WTC11 (cell line): Measurements from ENCODE around the gene EIF2S1. TPM values are rescaled to one million over a fixed set of nuclear protein-coding genes. Genes with fewer than 3 reads are reported as not detected.

Experiments used
- ATAC-seq: fragments of 200-7000 bp; cut with Tn5 transposase; 2 replicates; pipeline ENCODE4 v1.10.0; 2021; ENCODE audit warnings: mild to moderate bottlenecking, moderate library complexity
- CTCF ChIA-PET: fragments of 300-600 bp; sonication (Branson Sonifier 250); formaldehyde crosslinking; loops from one replicate; lab custom pipeline; 2021; ENCODE audit warnings: antibody characterized with exemption; lab: Charles Lee
- POLR2A ChIA-PET: fragments of 350-600 bp; sonication (Branson Sonifier 250); formaldehyde crosslinking; loops from one replicate; lab custom pipeline; 2021; ENCODE audit warnings: antibody characterized with exemption; lab: Charles Lee
- DNase-seq: peaks from one replicate; pipeline ENCODE4 v3.0.0; 2021; ENCODE audit warnings: low spot score
- H3K27ac Mint-ChIP-seq: 2 replicates; pipeline ENCODE4 v1.8.0; 2021; ENCODE audit warnings: mixed read lengths
- H3K27me3 Mint-ChIP-seq: 2 replicates; pipeline ENCODE4 v1.8.0; 2021; ENCODE audit warnings: low read depth, mild to moderate bottlenecking, moderate library complexity, mixed read lengths
- H3K36me3 Mint-ChIP-seq: 2 replicates; pipeline ENCODE4 v1.8.0; 2021; ENCODE audit warnings: mixed read lengths
- H3K4me1 Mint-ChIP-seq: 2 replicates; pipeline ENCODE4 v1.8.0; 2022; ENCODE audit warnings: mixed read lengths
- H3K4me3 Mint-ChIP-seq: 2 replicates; pipeline ENCODE4 v1.8.0; 2021; ENCODE audit warnings: mild to moderate bottlenecking, moderate library complexity, mixed read lengths
- H3K9me3 Mint-ChIP-seq: 2 replicates; pipeline ENCODE4 v1.8.0; 2021; ENCODE audit warnings: mixed read lengths
- CBFB ChIP-seq: sonication (generic); formaldehyde crosslinking; IDR thresholded peaks from 2 replicates; pipeline ENCODE4 v1.8.1; 2022; ENCODE audit warnings: mild to moderate bottlenecking, low read depth, missing genetic modification reagents
- CREM ChIP-seq: sonication (generic); formaldehyde crosslinking; IDR thresholded peaks from 2 replicates; pipeline ENCODE4 v1.8.1; 2022; ENCODE audit warnings: mild to moderate bottlenecking, missing genetic modification reagents, moderate library complexity
- EMX1 ChIP-seq: fragments of 250-450 bp; sonication (Bioruptor Pico); IDR thresholded peaks from 2 replicates; pipeline ENCODE4 v1.8.0; 2021; ENCODE audit warnings: mild to moderate bottlenecking
- ESRRA ChIP-seq: sonication (generic); formaldehyde crosslinking; IDR thresholded peaks from 2 replicates; pipeline ENCODE4 v1.8.1; 2022; ENCODE audit warnings: mild to moderate bottlenecking, missing genetic modification reagents, borderline replicate concordance
- ETV6 ChIP-seq: sonication (generic); formaldehyde crosslinking; IDR thresholded peaks from 2 replicates; pipeline ENCODE4 v1.8.1; 2022; ENCODE audit warnings: mild to moderate bottlenecking, missing genetic modification reagents
- JAZF1 ChIP-seq: fragments of 250-450 bp; sonication (Bioruptor Pico); IDR thresholded peaks from 2 replicates; pipeline ENCODE4 v1.9.0; 2021; ENCODE audit warnings: moderate library complexity, mild to moderate bottlenecking, inconsistent platforms
- MXD4 ChIP-seq: fragments of 250-450 bp; sonication (Bioruptor Pico); IDR thresholded peaks from 2 replicates; pipeline ENCODE4 v1.8.0; 2021; ENCODE audit warnings: mild to moderate bottlenecking, moderate library complexity, borderline replicate concordance
- MYBL2 ChIP-seq: sonication (generic); formaldehyde crosslinking; IDR thresholded peaks from 2 replicates; pipeline ENCODE4 v1.8.1; 2023; ENCODE audit warnings: mild to moderate bottlenecking, moderate library complexity, missing genetic modification reagents
- NFYB ChIP-seq: sonication (generic); formaldehyde crosslinking; conservative IDR thresholded peaks from 2 replicates; pipeline ENCODE4 v1.8.0; 2022; ENCODE audit warnings: low read depth, missing genetic modification reagents
- NR3C1 ChIP-seq: sonication (generic); formaldehyde crosslinking; conservative IDR thresholded peaks from 2 replicates; pipeline ENCODE4 v1.8.1; 2023; ENCODE audit warnings: low read depth, mild to moderate bottlenecking, missing genetic modification reagents
- OVOL2 ChIP-seq: fragments of 250-450 bp; sonication (Bioruptor Pico); IDR thresholded peaks from 2 replicates; pipeline ENCODE4 v1.9.0; 2021; ENCODE audit warnings: mild to moderate bottlenecking, borderline replicate concordance
- PRRX2 ChIP-seq: fragments of 250-450 bp; sonication (Bioruptor Pico); IDR thresholded peaks from 2 replicates; pipeline ENCODE4 v1.8.0; 2021; ENCODE audit warnings: mild to moderate bottlenecking
- TEAD4 ChIP-seq: sonication (generic); formaldehyde crosslinking; IDR thresholded peaks from 2 replicates; pipeline ENCODE4 v1.8.0; 2022; ENCODE audit warnings: mild to moderate bottlenecking, missing genetic modification reagents
- TP53 ChIP-seq: sonication (generic); formaldehyde crosslinking; IDR thresholded peaks from 2 replicates; pipeline ENCODE4 v1.8.1; 2023; ENCODE audit warnings: mild to moderate bottlenecking, missing genetic modification reagents
- ZBTB43 ChIP-seq: sonication (generic); formaldehyde crosslinking; IDR thresholded peaks from 2 replicates; pipeline ENCODE4 v1.8.1; 2023; ENCODE audit warnings: mild to moderate bottlenecking, missing genetic modification reagents
- ZNF121 ChIP-seq: sonication (generic); formaldehyde crosslinking; IDR thresholded peaks from 2 replicates; pipeline ENCODE4 v1.8.0; 2023; ENCODE audit warnings: missing genetic modification reagents
- ZNF232 ChIP-seq: sonication (generic); formaldehyde crosslinking; IDR thresholded peaks from 2 replicates; pipeline ENCODE4 v1.8.0; 2022; ENCODE audit warnings: mild to moderate bottlenecking, missing genetic modification reagents
- ZNF423 ChIP-seq: fragments of 250-450 bp; sonication (Bioruptor Pico); IDR thresholded peaks from 2 replicates; pipeline ENCODE4 v2.1.2; 2022; ENCODE audit warnings: mild to moderate bottlenecking, moderate library complexity
- total RNA-seq: library from RNA; stranded (reverse); gene quantifications from 3 replicates; pipeline ENCODE4 v1.2.3, GENCODE V29; 2021
- TF ChIP-seq, protein P1 (sequence below): sonication (generic); formaldehyde crosslinking; IDR thresholded peaks from 2 replicates; pipeline ENCODE4 v1.8.0; 2023; ENCODE audit warnings: missing genetic modification reagents
- TF ChIP-seq, protein P2 (sequence below): sonication (generic); formaldehyde crosslinking; conservative IDR thresholded peaks from 2 replicates; pipeline ENCODE4 v1.8.1; 2022; ENCODE audit warnings: mild to moderate bottlenecking, missing genetic modification reagents
- TF ChIP-seq, protein P3 (sequence below): fragments of 250-450 bp; sonication (Bioruptor Pico); IDR thresholded peaks from 2 replicates; pipeline ENCODE4 v1.9.0; 2021; ENCODE audit warnings: mild to moderate bottlenecking
- TF ChIP-seq, protein P4 (sequence below): sonication (generic); formaldehyde crosslinking; IDR thresholded peaks from 2 replicates; pipeline ENCODE4 v1.8.0; 2022; ENCODE audit warnings: mild to moderate bottlenecking, missing genetic modification reagents

The EIF2S1 gene
- total RNA-seq, 1 experiment from 2014 or later = 137 TPM

GRCh38 chr14:67416085-67416484 lies 56.0 kb downstream of the EIF2S1 start (continued):
- no peak for TF ChIP-seq OVOL2 (CRISPR knock-in tag)
- TF ChIP-seq NR3C1 (CRISPR knock-in tag) = no peak
- TF ChIP-seq ZNF121 (CRISPR knock-in tag) = no peak

DNA sequence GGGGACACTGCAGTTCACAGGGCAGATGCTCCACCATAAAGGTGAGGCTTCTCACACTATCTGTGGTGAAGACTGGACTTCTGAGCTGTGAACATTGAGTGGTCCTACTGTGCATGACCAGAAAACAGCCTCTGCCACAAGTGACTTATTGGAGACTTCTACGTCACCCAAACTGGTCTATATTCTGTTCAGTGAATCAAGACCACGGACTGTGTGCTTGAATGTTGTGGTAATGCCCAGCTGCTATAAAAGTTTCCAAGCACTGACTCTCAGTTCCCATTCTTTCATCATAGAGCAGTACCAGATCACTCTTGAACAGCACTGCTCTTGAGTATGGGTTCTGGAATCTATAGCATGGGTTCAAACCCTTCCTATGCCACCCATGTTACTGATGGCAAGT lies 56.7 kb downstream of the EIF2S1 start:
- CTCF ChIA-PET = interaction anchor here (1.2 to 3.8 kb wide), 3 partner anchors 10 to 131 kb away, joined by 5 to 17 read pairs (median 6); partner anchors contain the start of gene ATP6V1D
- no peaks in the 10 kb centered on the region for H3K9me3 Mint-ChIP-seq
- H3K36me3 Mint-ChIP-seq = no peaks in the 10 kb centered on the region
- no peak overlapping the region for H3K27ac Mint-ChIP-seq
- ATAC-seq = no peak
- no peak for TF ChIP-seq JAZF1 (CRISPR knock-in tag)
- TF ChIP-seq TEAD4 (CRISPR knock-in tag) = no peak
- no peak for TF ChIP-seq MYBL2 (CRISPR knock-in tag)
- TF ChIP-seq ETV6 (CRISPR knock-in tag) = no peak
- TF ChIP-seq ZNF423 (CRISPR knock-in tag) = no peak
- TF ChIP-seq, protein P1, sequence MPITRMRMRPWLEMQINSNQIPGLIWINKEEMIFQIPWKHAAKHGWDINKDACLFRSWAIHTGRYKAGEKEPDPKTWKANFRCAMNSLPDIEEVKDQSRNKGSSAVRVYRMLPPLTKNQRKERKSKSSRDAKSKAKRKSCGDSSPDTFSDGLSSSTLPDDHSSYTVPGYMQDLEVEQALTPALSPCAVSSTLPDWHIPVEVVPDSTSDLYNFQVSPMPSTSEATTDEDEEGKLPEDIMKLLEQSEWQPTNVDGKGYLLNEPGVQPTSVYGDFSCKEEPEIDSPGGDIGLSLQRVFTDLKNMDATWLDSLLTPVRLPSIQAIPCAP (CRISPR knock-in tag) = no peak
- no peak for TF ChIP-seq MXD4
- TF ChIP-seq, protein P2, sequence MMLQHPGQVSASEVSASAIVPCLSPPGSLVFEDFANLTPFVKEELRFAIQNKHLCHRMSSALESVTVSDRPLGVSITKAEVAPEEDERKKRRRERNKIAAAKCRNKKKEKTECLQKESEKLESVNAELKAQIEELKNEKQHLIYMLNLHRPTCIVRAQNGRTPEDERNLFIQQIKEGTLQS (CRISPR knock-in tag) = no peak
- TF ChIP-seq CBFB (CRISPR knock-in tag) = no peak
- no peak for TF ChIP-seq EMX1 (CRISPR knock-in tag)
- no peak for TF ChIP-seq PRRX2 (CRISPR knock-in tag)
- no peak for TF ChIP-seq ZNF232 (CRISPR knock-in tag)
- no peak for TF ChIP-seq TP53 (CRISPR knock-in tag)
- H3K4me1 Mint-ChIP-seq = peaks cover 4% of the 10 kb centered on the region
- no peak overlapping the region for H3K4me3 Mint-ChIP-seq
- POLR2A ChIA-PET = no interaction called here
- peaks cover 24% of the 10 kb centered on the region for H3K27me3 Mint-ChIP-seq
- DNase-seq = no peak

- no peaks in the 10 kb centered on the region for H3K36me3 Mint-ChIP-seq
- no peaks in the 10 kb centered on the region for H3K4me1 Mint-ChIP-seq
- ChIA-PET POLR2A (interaction anchor here (0.5 kb wide), 1 partner anchor 202 kb away, joined by 3 read pairs; no protein-coding TSS in a partner anchor), CTCF (interaction anchor here (3.5 to 3.8 kb wide), 2 partner anchors 10 to 11 kb away, joined by 17 to 24 read pairs; no protein-coding TSS in a partner anchor)
- ATAC-seq = no peak
- no peak for DNase-seq
- no peak overlapping the region for H3K27ac Mint-ChIP-seq
- peaks cover 16% of the 10 kb centered on the region for H3K27me3 Mint-ChIP-seq
- H3K4me3 Mint-ChIP-seq = no peak overlapping the region
- H3K9me3 Mint-ChIP-seq = no peaks in the 10 kb centered on the region
- TF ChIP-seq, protein P3, sequence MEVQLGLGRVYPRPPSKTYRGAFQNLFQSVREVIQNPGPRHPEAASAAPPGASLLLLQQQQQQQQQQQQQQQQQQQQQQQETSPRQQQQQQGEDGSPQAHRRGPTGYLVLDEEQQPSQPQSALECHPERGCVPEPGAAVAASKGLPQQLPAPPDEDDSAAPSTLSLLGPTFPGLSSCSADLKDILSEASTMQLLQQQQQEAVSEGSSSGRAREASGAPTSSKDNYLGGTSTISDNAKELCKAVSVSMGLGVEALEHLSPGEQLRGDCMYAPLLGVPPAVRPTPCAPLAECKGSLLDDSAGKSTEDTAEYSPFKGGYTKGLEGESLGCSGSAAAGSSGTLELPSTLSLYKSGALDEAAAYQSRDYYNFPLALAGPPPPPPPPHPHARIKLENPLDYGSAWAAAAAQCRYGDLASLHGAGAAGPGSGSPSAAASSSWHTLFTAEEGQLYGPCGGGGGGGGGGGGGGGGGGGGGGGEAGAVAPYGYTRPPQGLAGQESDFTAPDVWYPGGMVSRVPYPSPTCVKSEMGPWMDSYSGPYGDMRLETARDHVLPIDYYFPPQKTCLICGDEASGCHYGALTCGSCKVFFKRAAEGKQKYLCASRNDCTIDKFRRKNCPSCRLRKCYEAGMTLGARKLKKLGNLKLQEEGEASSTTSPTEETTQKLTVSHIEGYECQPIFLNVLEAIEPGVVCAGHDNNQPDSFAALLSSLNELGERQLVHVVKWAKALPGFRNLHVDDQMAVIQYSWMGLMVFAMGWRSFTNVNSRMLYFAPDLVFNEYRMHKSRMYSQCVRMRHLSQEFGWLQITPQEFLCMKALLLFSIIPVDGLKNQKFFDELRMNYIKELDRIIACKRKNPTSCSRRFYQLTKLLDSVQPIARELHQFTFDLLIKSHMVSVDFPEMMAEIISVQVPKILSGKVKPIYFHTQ = no peak
- no peak for TF ChIP-seq ZBTB43 (CRISPR knock-in tag)
- TF ChIP-seq NFYB (CRISPR knock-in tag) = no peak
- no peak for TF ChIP-seq ESRRA (CRISPR knock-in tag)
- TF ChIP-seq ETV6 (CRISPR knock-in tag) = no peak
- TF ChIP-seq CREM = no peak
- TF ChIP-seq, protein P4, sequence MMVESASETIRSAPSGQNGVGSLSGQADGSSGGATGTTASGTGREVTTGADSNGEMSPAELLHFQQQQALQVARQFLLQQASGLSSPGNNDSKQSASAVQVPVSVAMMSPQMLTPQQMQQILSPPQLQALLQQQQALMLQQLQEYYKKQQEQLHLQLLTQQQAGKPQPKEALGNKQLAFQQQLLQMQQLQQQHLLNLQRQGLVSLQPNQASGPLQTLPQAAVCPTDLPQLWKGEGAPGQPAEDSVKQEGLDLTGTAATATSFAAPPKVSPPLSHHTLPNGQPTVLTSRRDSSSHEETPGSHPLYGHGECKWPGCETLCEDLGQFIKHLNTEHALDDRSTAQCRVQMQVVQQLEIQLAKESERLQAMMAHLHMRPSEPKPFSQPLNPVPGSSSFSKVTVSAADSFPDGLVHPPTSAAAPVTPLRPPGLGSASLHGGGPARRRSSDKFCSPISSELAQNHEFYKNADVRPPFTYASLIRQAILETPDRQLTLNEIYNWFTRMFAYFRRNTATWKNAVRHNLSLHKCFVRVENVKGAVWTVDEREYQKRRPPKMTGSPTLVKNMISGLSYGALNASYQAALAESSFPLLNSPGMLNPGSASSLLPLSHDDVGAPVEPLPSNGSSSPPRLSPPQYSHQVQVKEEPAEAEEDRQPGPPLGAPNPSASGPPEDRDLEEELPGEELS (CRISPR knock-in tag) = no peak
These were observed 57.5 kb downstream of the EIF2S1 start for GRCh38 chr14:67417633-67418032.
